ENCODE results near the gene DUSP2.

DUSP2 gene

GRCh38 chr2:96131152-96131812, 14.0 kb downstream of the DUSP2 start:
- TF ChIP-seq TAF1 (IDR thresholded peaks at IDR 0.05; ENCODE audit: borderline replicate concordance, insufficient read depth, low read length), result no peak
- TF ChIP-seq, protein P1, sequence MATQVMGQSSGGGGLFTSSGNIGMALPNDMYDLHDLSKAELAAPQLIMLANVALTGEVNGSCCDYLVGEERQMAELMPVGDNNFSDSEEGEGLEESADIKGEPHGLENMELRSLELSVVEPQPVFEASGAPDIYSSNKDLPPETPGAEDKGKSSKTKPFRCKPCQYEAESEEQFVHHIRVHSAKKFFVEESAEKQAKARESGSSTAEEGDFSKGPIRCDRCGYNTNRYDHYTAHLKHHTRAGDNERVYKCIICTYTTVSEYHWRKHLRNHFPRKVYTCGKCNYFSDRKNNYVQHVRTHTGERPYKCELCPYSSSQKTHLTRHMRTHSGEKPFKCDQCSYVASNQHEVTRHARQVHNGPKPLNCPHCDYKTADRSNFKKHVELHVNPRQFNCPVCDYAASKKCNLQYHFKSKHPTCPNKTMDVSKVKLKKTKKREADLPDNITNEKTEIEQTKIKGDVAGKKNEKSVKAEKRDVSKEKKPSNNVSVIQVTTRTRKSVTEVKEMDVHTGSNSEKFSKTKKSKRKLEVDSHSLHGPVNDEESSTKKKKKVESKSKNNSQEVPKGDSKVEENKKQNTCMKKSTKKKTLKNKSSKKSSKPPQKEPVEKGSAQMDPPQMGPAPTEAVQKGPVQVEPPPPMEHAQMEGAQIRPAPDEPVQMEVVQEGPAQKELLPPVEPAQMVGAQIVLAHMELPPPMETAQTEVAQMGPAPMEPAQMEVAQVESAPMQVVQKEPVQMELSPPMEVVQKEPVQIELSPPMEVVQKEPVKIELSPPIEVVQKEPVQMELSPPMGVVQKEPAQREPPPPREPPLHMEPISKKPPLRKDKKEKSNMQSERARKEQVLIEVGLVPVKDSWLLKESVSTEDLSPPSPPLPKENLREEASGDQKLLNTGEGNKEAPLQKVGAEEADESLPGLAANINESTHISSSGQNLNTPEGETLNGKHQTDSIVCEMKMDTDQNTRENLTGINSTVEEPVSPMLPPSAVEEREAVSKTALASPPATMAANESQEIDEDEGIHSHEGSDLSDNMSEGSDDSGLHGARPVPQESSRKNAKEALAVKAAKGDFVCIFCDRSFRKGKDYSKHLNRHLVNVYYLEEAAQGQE (IDR thresholded peaks at IDR 0.05; ENCODE audit: insufficient read depth in 1 of 2, low read depth in 2 of 2, low read length in 2 of 2), result no peak
- TF ChIP-seq FOXP2 (optimal IDR thresholded peaks at IDR 0.05; ENCODE audit: borderline replicate concordance, extremely low read depth, extremely low read length, insufficient read depth), result no peak
- no peak for TF ChIP-seq POLR2AphosphoS5 (IDR thresholded peaks at IDR 0.05; ENCODE audit: low read depth, low read length)
- no peak for TF ChIP-seq SIN3A (IDR thresholded peaks at IDR 0.05; ENCODE audit: borderline replicate concordance, insufficient read depth, low read length)

DNA sequence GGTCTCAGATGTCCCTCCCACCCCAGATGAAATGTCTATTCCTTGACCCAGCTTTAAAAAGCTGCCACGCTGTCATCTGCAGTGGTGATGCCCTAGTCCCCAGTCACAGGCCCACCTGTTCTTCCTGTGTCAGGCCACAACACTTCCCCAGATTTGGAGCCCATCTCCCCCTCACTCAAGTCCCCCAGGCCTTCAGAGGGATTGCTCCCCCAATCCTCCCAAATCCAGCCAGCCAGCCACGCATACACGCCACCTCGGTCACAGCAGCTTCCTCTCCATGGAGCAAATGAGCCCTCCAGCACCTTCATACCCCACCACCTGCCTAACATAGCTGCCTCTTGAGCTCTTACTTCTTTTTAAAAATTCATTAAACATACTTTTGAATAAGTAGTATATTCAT, 14.8 kb downstream of the DUSP2 start:
- TF ChIP-seq, protein P1 (IDR thresholded peaks at IDR 0.05; ENCODE audit: insufficient read depth in 1 of 2, low read depth in 2 of 2, low read length in 2 of 2), result no peak
- no peak for TF ChIP-seq POLR2AphosphoS5 (IDR thresholded peaks at IDR 0.05; ENCODE audit: low read depth, low read length)
- no peak for TF ChIP-seq SIN3A (IDR thresholded peaks at IDR 0.05; ENCODE audit: borderline replicate concordance, insufficient read depth, low read length)
- TF ChIP-seq FOXP2 (optimal IDR thresholded peaks at IDR 0.05; ENCODE audit: borderline replicate concordance, extremely low read depth, extremely low read length, insufficient read depth), result no peak
- TF ChIP-seq TAF1 (IDR thresholded peaks at IDR 0.05; ENCODE audit: borderline replicate concordance, insufficient read depth, low read length), result no peak

- TF ChIP-seq, protein P1 (IDR thresholded peaks at IDR 0.05; ENCODE audit: insufficient read depth in 1 of 2, low read depth in 2 of 2, low read length in 2 of 2), result no peak
- TF ChIP-seq POLR2AphosphoS5 (IDR thresholded peaks at IDR 0.05; ENCODE audit: low read depth, low read length), result no peak
- TF ChIP-seq SIN3A (IDR thresholded peaks at IDR 0.05; ENCODE audit: borderline replicate concordance, insufficient read depth, low read length), result no peak
- no peak for TF ChIP-seq FOXP2 (optimal IDR thresholded peaks at IDR 0.05; ENCODE audit: borderline replicate concordance, extremely low read depth, extremely low read length, insufficient read depth)
- no peak for TF ChIP-seq TAF1 (IDR thresholded peaks at IDR 0.05; ENCODE audit: borderline replicate concordance, insufficient read depth, low read length)
Observed at GRCh38 chr2:96129528-96130120, 15.6 kb downstream of the DUSP2 start.

GRCh38 chr2:96128456-96128855, 16.8 kb downstream of the DUSP2 start:
- TF ChIP-seq FOXP2 (optimal IDR thresholded peaks at IDR 0.05; ENCODE audit: borderline replicate concordance, extremely low read depth, extremely low read length, insufficient read depth) (no peak), SIN3A (IDR thresholded peaks at IDR 0.05; ENCODE audit: borderline replicate concordance, insufficient read depth, low read length) (no peak), TAF1 (IDR thresholded peaks at IDR 0.05; ENCODE audit: borderline replicate concordance, insufficient read depth, low read length) (no peak), POLR2AphosphoS5 (IDR thresholded peaks at IDR 0.05; ENCODE audit: low read depth, low read length) (no peak)
- TF ChIP-seq, protein P1 (IDR thresholded peaks at IDR 0.05; ENCODE audit: insufficient read depth in 1 of 2, low read depth in 2 of 2, low read length in 2 of 2), result no peak
